Measurements from ENCODE around the gene NTM.

The NTM gene

GRCh38 chr11:131454490-131454889, 84.1 kb downstream of the NTM start:
- H3K4me3 ChIP-seq (ENCODE audit: low read depth, low read length) = no peak overlapping the region
- no peak for TF ChIP-seq CTCF (IDR thresholded peaks at IDR 0.05; ENCODE audit: borderline replicate concordance, insufficient read depth, low read depth, low read length)

- TF ChIP-seq CTCF (IDR thresholded peaks at IDR 0.05; ENCODE audit: borderline replicate concordance, insufficient read depth, low read depth, low read length) = no peak
- no peak overlapping the region for H3K4me3 ChIP-seq (ENCODE audit: low read depth, low read length)
Observed at GRCh38 chr11:131454989-131455388, 84.6 kb downstream of the NTM start.

GRCh38 chr11:131455843-131456704, 85.7 kb downstream of the NTM start:
- TF ChIP-seq CTCF (IDR thresholded peaks at IDR 0.05; ENCODE audit: borderline replicate concordance, insufficient read depth, low read depth, low read length) = no peak
- no peak overlapping the region for H3K4me3 ChIP-seq (ENCODE audit: low read depth, low read length)

GRCh38 chr11:131457163-131457562, 86.7 kb downstream of the NTM start:
- TF ChIP-seq CTCF (IDR thresholded peaks at IDR 0.05; ENCODE audit: borderline replicate concordance, insufficient read depth, low read depth, low read length) = no peak
- H3K4me3 ChIP-seq (ENCODE audit: low read depth, low read length) = no peak overlapping the region

- no peak overlapping the region for H3K4me3 ChIP-seq (ENCODE audit: low read depth, low read length)
- TF ChIP-seq CTCF (IDR thresholded peaks at IDR 0.05; ENCODE audit: borderline replicate concordance, insufficient read depth, low read depth, low read length) = no peak
Observed at GRCh38 chr11:131458421-131458820, 88.0 kb downstream of the NTM start.

GRCh38 chr11:131460931-131461330, 90.5 kb downstream of the NTM start:
- no peak overlapping the region for H3K4me3 ChIP-seq (ENCODE audit: low read depth, low read length)
- no peak for TF ChIP-seq CTCF (IDR thresholded peaks at IDR 0.05; ENCODE audit: borderline replicate concordance, insufficient read depth, low read depth, low read length)

GRCh38 chr11:131462622-131463021, 92.2 kb downstream of the NTM start:
- no peak for TF ChIP-seq CTCF (IDR thresholded peaks at IDR 0.05; ENCODE audit: borderline replicate concordance, insufficient read depth, low read depth, low read length)
- H3K4me3 ChIP-seq (ENCODE audit: low read depth, low read length) = no peak overlapping the region

Data from GM12875 (cell line).